Measurements from ENCODE around the gene KITLG. TPM values are rescaled to one million over a fixed set of nuclear protein-coding genes. Genes with fewer than 3 reads are reported as not detected.
A peak's percentile ranks its signal among the peaks of the same experiment; 100 is the strongest.
"Not testable (repeated sequence)": the region's sequence is repeated elsewhere in the genome, so short reads cannot be mapped to it uniquely, and the experiment has no call there.

The KITLG gene, protein sequence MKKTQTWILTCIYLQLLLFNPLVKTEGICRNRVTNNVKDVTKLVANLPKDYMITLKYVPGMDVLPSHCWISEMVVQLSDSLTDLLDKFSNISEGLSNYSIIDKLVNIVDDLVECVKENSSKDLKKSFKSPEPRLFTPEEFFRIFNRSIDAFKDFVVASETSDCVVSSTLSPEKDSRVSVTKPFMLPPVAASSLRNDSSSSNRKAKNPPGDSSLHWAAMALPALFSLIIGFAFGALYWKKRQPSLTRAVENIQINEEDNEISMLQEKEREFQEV
- under 1 TPM in 1 of 2 donors, not detected in 1; 0.50 TPM for total RNA-seq
- 0 to 0.12 reads per million in 2 donors for total RNA-seq

DNA sequence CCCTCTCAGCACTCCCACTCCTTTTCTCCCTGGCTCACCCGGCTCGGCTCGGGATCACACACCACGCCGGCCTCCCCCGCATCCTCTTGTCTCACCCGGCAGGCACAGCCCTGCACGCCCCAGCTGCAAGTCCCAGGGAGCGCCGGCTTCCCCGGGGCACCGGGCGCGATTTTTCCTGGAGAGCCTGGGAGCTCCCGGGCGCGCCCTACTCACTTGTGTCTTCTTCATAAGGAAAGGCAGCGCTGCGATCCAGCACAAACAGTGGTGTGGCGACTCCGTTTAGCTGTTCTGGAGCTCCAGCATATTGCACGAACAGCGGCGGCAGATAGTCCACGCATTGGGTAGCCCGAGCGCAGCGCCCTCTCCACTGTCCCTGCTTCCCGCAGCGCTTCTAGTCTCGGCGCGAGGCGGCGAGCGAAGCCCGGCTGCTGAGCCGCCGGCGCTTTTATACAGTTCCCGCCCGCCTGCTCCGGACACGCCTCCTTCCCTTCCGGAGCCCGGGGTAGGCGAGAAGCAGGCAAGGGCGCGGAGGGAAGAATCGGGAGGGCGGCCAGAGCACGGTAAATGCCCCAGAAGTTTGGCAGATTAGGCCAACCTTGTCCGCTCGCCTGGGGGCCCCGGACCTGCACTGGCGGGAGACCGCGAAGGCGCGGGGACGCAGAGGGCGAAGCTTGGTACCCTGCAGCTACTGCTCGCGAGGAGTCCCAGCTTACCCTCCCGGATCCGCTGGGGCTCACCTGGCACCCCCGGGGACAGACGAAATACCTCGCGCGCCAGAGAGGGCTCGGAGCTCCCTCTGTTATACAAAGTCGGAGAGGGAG is at the start of gene KITLG:
Gene KITLG (minus strand): TSS at position 421 of the 821 bp plus-strand sequence. CDS start 193 bp downstream, at position 228.
- H3K9me3 ChIP-seq (ENCODE audit: control insufficient read depth, low read length, poor library complexity, severe bottlenecking), result no peaks in the 10 kb centered on the region
- Mint-ChIP-seq H3K27me3 (peaks cover 40% of the 10 kb centered on the region), H3K4me3 (peak within 1 kb of the TSS; percentile 77), H3K27ac (no peak within 1 kb of the TSS), H3K4me1 (peaks cover 2% of the 10 kb centered on the region), H3K36me3 (ENCODE audit: low read depth) (peaks cover 2% of the 10 kb centered on the region)
- ATAC-seq, result no peak
- DNase-seq, result no peak

- Mint-ChIP-seq H3K4me3 (no peak overlapping the region), H3K27me3 (no peaks in the 10 kb centered on the region), H3K36me3 (ENCODE audit: low read depth) (no peaks in the 10 kb centered on the region), H3K4me1 (no peaks in the 10 kb centered on the region), H3K27ac (no peak overlapping the region)
- DNase-seq, result no peak
- no peaks in the 10 kb centered on the region for H3K9me3 ChIP-seq (ENCODE audit: control insufficient read depth, low read length, poor library complexity, severe bottlenecking)
- no peak for ATAC-seq
Observed at GRCh38 chr12:88628856-88629509, 48.7 kb upstream of the KITLG start.

DNA sequence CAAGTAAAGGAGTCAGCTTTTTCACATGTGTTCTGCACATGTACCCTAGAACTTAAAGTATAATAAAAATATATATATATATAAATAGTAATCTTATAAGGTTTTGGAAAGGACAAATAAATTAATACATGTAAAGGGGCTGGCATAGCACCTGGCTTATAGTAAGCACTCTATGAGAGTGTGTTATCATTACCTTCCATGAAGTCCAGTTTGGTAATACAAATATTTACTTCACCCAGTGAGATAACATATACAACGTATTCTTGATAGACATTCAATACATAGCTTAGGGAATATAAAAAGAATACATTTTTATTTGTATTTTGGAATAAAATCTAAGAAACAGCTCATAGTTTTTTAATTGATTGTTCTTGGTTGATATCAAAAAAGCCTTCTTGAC is 47.8 kb upstream of the KITLG start:
- H3K4me1 Mint-ChIP-seq; H3K27ac Mint-ChIP-seq; ATAC-seq; H3K36me3 Mint-ChIP-seq (ENCODE audit: low read depth); DNase-seq; H3K27me3 Mint-ChIP-seq; H3K9me3 ChIP-seq (ENCODE audit: control insufficient read depth, low read length, poor library complexity, severe bottlenecking); H3K4me3 Mint-ChIP-seq: not testable (repeated sequence)

- H3K9me3 ChIP-seq (ENCODE audit: control insufficient read depth, low read length, poor library complexity, severe bottlenecking), result no peaks in the 10 kb centered on the region
- Mint-ChIP-seq H3K4me1 (no peaks in the 10 kb centered on the region), H3K27ac (no peak overlapping the region), H3K36me3 (ENCODE audit: low read depth) (no peaks in the 10 kb centered on the region), H3K27me3 (no peaks in the 10 kb centered on the region), H3K4me3 (no peak overlapping the region)
- no peak for ATAC-seq
- DNase-seq, result no peak
Observed at GRCh38 chr12:88627501-88627900, 47.2 kb upstream of the KITLG start.

DNA sequence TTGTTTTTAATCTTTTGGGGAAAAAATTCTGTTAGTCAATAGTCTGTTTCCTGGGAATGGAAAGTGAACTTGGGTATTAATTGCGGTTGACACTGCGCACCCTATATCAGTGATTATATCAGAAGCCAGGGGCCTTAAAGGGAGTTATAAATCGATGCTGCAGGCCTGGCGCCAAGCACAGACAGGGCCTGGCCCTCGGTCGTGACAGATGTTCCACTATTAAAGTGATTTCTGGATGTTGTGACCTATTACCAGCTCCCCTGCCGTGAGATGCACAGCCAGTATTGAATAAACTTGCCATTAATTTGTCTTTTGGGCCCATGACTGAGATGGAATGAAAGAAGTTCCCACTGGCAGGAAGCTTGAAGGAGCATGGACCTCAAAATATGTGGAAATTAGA is 45.1 kb upstream of the KITLG start:
- H3K9me3 ChIP-seq (ENCODE audit: control insufficient read depth, low read length, poor library complexity, severe bottlenecking), result no peaks in the 10 kb centered on the region
- DNase-seq, result no peak
- Mint-ChIP-seq H3K27ac (no peak overlapping the region), H3K36me3 (ENCODE audit: low read depth) (no peaks in the 10 kb centered on the region), H3K4me3 (no peak overlapping the region), H3K27me3 (no peaks in the 10 kb centered on the region), H3K4me1 (no peaks in the 10 kb centered on the region)
- no peak for ATAC-seq

- no peaks in the 10 kb centered on the region for H3K9me3 ChIP-seq (ENCODE audit: control insufficient read depth, low read length, poor library complexity, severe bottlenecking)
- ATAC-seq (no peak), DNase-seq (no peak)
- no peak overlapping the region for H3K27ac Mint-ChIP-seq
- no peaks in the 10 kb centered on the region for H3K27me3 Mint-ChIP-seq
- H3K4me1 Mint-ChIP-seq, result no peaks in the 10 kb centered on the region
- H3K4me3 Mint-ChIP-seq, result no peak overlapping the region
- H3K36me3 Mint-ChIP-seq (ENCODE audit: low read depth), result no peaks in the 10 kb centered on the region
Observed at GRCh38 chr12:88624911-88625310, 44.6 kb upstream of the KITLG start.

GRCh38 chr12:88623777-88624548 is 43.7 kb upstream of the KITLG start:
- H3K36me3 Mint-ChIP-seq (ENCODE audit: low read depth), result no peaks in the 10 kb centered on the region
- H3K4me1 Mint-ChIP-seq, result no peaks in the 10 kb centered on the region
- no peak overlapping the region for H3K4me3 Mint-ChIP-seq
- ATAC-seq, result no peak
- H3K27ac Mint-ChIP-seq, result no peak overlapping the region
- no peaks in the 10 kb centered on the region for H3K27me3 Mint-ChIP-seq
- DNase-seq, result no peak
- H3K9me3 ChIP-seq (ENCODE audit: control insufficient read depth, low read length, poor library complexity, severe bottlenecking), result no peaks in the 10 kb centered on the region

DNA sequence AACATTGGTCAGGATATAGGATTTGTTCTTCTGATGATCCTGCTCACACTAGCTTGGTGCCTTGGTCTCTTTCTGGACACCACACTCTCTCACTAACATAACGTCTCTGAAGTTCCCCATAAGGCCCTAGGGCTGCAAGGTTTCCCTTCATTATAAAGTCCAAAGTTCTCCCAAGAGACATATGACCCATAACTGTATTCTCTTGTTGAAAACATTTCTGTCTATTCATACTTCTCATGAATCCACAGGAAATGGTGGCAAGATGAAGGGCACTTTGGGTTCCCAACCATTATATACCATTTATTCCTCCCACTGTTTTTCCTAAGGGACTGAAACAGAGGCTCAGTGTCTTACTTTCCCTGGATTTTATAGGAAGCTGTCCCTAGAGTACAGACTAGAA is 37.1 kb upstream of the KITLG start:
- ATAC-seq, result no peak
- H3K27me3 Mint-ChIP-seq, result no peaks in the 10 kb centered on the region

GRCh38 chr12:88615490-88615889 is 35.2 kb upstream of the KITLG start:
- ATAC-seq, result no peak
- no peaks in the 10 kb centered on the region for H3K27me3 Mint-ChIP-seq
- DNase-seq, result no peak

More for the DNA sequence above, 37.1 kb upstream of the KITLG start:
- no peak overlapping the region for H3K27ac Mint-ChIP-seq
- no peak for DNase-seq
- H3K9me3 ChIP-seq (ENCODE audit: control insufficient read depth, low read length, poor library complexity, severe bottlenecking), result no peaks in the 10 kb centered on the region
- H3K36me3 Mint-ChIP-seq (ENCODE audit: low read depth), result no peaks in the 10 kb centered on the region
- no peaks in the 10 kb centered on the region for H3K4me1 Mint-ChIP-seq
- H3K4me3 Mint-ChIP-seq, result no peak overlapping the region

DNA sequence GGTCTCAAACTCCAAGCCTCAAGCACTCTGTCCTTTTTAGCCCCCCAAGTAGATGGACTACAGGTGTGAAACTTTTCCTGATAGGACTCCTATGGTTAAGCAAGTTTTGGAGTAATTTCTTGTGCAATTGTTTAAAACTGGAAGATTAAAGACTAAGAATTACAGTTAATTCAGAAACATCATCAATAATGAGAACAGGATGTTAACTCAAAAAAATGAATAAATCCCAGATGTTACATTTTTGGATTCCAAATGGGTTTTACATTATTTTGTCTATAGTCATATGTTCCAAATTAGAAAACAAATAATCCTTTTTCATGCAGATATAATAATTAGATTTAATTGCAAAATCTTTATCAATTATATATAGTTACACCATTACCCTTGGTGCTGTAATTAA is 24.4 kb upstream of the KITLG start:
- no peak for ATAC-seq
- H3K9me3 ChIP-seq (ENCODE audit: control insufficient read depth, low read length, poor library complexity, severe bottlenecking), result no peaks in the 10 kb centered on the region
- no peaks in the 10 kb centered on the region for H3K4me1 Mint-ChIP-seq
- no peak overlapping the region for H3K4me3 Mint-ChIP-seq
- no peak for DNase-seq
- no peak overlapping the region for H3K27ac Mint-ChIP-seq
- H3K36me3 Mint-ChIP-seq (ENCODE audit: low read depth), result no peaks in the 10 kb centered on the region
- H3K27me3 Mint-ChIP-seq, result no peaks in the 10 kb centered on the region

More at GRCh38 chr12:88615490-88615889, 35.2 kb upstream of the KITLG start:
- H3K36me3 Mint-ChIP-seq (ENCODE audit: low read depth), result no peaks in the 10 kb centered on the region
- no peaks in the 10 kb centered on the region for H3K9me3 ChIP-seq (ENCODE audit: control insufficient read depth, low read length, poor library complexity, severe bottlenecking)
- H3K4me3 Mint-ChIP-seq, result no peak overlapping the region
- no peak overlapping the region for H3K27ac Mint-ChIP-seq
- no peaks in the 10 kb centered on the region for H3K4me1 Mint-ChIP-seq

GRCh38 chr12:88600272-88600671 is 20.0 kb upstream of the KITLG start:
- no peak overlapping the region for H3K27ac Mint-ChIP-seq
- no peaks in the 10 kb centered on the region for H3K27me3 Mint-ChIP-seq
- H3K4me3 Mint-ChIP-seq, result no peak overlapping the region
- no peaks in the 10 kb centered on the region for H3K36me3 Mint-ChIP-seq (ENCODE audit: low read depth)
- no peak for ATAC-seq
- H3K9me3 ChIP-seq (ENCODE audit: control insufficient read depth, low read length, poor library complexity, severe bottlenecking), result no peaks in the 10 kb centered on the region
- H3K4me1 Mint-ChIP-seq, result no peaks in the 10 kb centered on the region
- DNase-seq, result no peak

DNA sequence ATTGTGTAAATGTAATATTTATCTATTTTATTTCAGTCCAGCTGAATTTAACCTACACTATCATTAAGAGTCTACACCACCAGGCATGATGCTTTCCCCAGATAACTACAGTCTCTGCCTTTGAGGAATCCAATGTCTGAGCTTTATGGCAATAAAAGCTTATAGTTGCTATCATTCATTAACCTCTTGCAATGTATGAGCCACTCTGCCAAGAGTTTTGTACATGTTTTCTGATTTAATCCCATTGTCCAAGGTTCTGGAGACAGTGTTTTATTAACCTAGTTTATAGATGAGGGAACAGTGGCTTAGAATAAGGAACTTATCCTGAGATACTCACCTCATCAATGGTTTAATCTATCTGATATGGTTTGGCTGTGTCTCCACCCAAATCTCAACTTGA is 17.1 kb upstream of the KITLG start:
- Mint-ChIP-seq H3K4me1 (no peaks in the 10 kb centered on the region), H3K27me3 (no peaks in the 10 kb centered on the region), H3K4me3 (no peak overlapping the region), H3K36me3 (ENCODE audit: low read depth) (no peaks in the 10 kb centered on the region), H3K27ac (no peak overlapping the region)
- DNase-seq, result no peak
- H3K9me3 ChIP-seq (ENCODE audit: control insufficient read depth, low read length, poor library complexity, severe bottlenecking), result no peaks in the 10 kb centered on the region
- no peak for ATAC-seq

DNA sequence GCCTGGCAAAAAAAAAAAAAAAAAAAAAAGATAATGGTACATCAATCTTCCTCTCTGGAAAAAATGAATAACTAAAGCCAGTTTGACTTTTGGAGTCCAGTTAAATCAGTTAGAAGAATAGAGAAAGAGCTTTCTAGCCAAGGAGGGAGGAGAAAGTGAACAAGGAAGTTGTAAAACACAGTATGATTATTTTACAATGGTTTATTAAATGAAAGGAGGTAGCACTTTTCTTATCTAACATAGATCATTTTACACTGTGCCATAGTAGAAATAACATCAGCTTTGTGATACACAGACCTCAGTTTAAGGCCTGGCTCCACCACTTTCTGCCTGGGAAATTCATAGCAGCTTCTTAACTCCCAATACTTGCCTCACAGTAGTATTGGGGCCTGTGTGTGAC is 15.4 kb upstream of the KITLG start:
- Mint-ChIP-seq H3K4me1 (no peaks in the 10 kb centered on the region), H3K27ac (no peak overlapping the region), H3K4me3 (no peak overlapping the region), H3K27me3 (no peaks in the 10 kb centered on the region), H3K36me3 (ENCODE audit: low read depth) (no peaks in the 10 kb centered on the region)
- ATAC-seq (no peak), DNase-seq (no peak)
- H3K9me3 ChIP-seq (ENCODE audit: control insufficient read depth, low read length, poor library complexity, severe bottlenecking), result no peaks in the 10 kb centered on the region
